Hindlimb muscle (tissue), 1 donor: ENCODE data around the gene STXBP6. TPM values are rescaled to one million over a fixed set of nuclear protein-coding genes. Genes with fewer than 3 reads are reported as not detected.
A peak's percentile ranks its signal among the peaks of the same experiment; 100 is the strongest.
"Not testable (repeated sequence)": the region's sequence is repeated elsewhere in the genome, so short reads cannot be mapped to it uniquely, and the experiment has no call there.

ENCODE experiments used
- DNase-seq: peaks from one replicate; pipeline ENCODE4 v3.0.0-alpha.2; 2013
- polyA plus RNA-seq: library from polyadenylated mRNA; unstranded; fragments of 120-200 nt; gene quantifications from one replicate; pipeline ENCODE4 v1.2.1, GENCODE V29; 2013; ENCODE audit not compliant: insufficient read length

The STXBP6 gene
- polyA plus RNA-seq, 1 donor: 24.9 TPM

DNA sequence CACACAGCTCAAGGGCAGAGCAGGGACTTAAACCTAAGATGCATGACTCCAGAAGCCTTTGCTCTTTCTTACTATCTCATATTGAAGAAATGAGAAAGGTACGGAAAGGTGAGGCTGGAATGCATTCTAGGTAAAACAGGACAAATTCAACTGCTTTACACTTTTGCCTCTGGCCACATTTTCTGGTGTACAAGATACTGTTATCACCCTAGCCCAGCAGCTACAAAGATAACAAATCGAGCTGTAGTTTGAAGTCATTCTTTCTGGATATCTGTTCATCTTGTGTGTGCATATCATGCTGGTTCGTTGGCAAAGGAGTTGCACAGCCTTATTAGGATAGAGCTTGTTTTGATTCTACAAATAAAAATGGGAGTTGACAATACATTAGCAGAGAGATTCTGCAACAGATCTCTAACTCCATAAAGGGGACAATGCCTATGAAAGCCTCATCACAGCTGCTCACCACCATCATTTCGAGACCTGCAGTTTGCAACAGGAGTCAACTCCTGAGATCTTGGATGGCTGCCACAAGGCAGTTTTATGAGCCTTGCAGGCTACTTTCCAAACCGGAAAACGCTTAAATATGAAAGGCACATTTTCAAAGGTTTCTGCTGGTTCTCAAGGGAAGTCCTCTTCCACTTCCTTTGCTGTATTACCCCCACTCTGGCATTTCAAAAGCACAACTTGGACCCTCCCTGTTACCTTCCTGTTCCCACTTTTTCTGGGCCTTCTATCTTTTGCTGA is 64.9 kb downstream of the STXBP6 start:
- DNase-seq: no peak

- DNase-seq: no peak
These were observed 67.3 kb downstream of the STXBP6 start for GRCh38 chr14:24982472-24983155.

GRCh38 chr14:24979725-24980239 is 70.2 kb downstream of the STXBP6 start:
- DNase-seq: no peak

GRCh38 chr14:24978862-24979724 is 70.9 kb downstream of the STXBP6 start:
- no peak for DNase-seq

DNA sequence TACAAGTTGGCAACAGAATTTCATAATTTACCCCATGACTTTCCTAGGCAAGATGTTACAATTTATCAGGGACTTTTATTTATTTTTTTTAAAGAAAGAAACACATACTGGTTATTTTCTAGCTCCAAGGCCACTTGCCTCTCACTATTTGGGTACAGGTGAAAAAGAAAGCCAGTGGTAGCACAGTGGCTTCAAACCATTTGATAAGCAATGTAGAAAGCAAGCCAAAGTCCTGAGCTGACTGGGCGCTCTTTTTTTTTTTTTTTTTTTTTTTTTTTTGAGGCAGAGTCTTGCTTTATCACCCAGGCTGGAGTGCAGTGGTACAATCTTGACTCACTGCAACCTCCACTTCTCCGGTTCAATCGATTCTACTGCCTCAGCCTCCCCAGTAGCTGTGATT is 73.3 kb downstream of the STXBP6 start:
- DNase-seq: no peak

DNA sequence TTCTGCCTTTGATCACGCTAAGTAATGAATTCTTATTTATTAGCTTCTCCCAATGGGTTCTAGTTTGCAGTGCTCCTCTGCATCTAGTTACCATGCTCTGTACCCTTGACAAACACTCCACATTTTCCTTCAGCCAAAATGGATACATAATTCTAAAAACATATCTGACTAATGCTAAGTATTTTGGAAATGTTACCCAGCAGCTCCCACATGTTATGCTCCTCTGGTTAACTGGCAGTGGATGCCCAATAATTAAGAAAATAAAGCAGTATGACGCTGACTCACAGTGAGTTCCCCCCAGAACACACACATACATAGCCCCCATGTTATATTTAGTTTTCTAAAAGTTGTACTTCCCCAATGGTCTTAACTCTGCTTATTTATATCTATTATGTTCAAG is 74.6 kb downstream of the STXBP6 start:
- no peak for DNase-seq

GRCh38 chr14:24974591-24975374 is 75.2 kb downstream of the STXBP6 start:
- no peak for DNase-seq

GRCh38 chr14:24972844-24973243 is 77.1 kb downstream of the STXBP6 start:
- DNase-seq: no peak

GRCh38 chr14:24971255-24971654 is 78.7 kb downstream of the STXBP6 start:
- no peak for DNase-seq

DNA sequence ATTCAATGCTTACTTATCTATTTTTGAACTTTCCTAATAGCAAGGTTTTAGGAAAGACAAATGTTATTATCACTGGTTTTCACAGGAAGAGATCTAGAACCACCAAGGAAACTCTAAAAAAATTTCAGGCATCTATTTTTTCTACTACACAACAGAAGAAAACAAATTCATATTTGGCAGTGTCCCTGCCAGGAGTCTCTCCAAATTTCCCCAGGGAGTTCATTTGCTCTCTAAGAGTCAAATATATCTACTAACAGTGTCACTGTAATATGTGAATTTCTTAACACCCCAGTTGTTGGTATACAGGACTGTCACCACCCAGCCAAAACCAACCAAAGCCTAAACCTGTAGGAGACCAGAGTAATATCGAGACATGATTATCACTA is 83.4 kb downstream of the STXBP6 start:
- no peak for DNase-seq

DNA sequence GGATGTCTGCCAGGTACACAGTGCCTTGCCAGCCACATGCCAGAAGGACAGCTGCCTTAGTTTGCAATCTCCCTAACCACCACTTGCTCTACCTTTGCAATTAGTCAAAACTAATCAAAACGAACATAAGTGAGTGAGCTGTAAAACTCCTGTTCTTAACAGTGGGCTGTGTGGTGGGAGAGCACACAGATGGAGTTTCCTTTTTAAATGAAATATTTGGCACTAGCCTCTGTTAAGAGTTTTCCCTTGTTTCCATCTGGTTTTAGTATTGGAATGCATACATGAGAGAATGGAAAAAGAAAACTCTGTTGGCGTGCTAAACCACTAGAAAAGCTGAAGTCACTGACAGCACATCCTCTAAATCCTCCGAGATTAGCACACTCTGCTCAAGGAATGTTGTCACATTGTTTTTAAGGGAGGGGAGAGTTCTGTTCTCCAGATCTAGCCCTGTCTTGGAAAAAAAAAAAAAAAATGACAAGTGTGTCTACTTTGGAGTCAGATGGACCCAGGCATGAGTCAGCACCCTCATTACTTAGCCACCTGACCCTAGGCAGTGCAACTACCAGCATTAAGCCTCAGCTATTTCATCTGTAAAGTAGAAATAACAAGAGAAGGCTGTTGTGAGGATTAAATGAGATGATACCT is 83.9 kb downstream of the STXBP6 start:
- DNase-seq: peak; percentile 85

DNA sequence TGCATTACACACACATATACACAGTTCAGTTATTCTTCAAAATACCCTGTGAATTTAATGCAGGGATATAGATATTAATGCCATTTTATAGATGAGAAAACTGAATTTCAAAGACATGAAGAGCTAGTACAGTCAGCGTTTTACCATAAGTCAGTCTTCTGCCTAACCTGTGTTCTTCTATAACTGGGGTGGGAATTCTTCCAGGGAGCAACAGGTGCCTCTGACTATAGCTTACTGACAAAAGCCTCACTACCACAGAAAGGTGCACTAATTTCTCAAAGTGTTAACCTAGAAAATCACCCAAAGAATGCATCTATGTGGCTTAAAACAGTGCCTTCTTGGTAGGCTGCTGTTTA is 84.4 kb downstream of the STXBP6 start:
- DNase-seq: no peak

DNA sequence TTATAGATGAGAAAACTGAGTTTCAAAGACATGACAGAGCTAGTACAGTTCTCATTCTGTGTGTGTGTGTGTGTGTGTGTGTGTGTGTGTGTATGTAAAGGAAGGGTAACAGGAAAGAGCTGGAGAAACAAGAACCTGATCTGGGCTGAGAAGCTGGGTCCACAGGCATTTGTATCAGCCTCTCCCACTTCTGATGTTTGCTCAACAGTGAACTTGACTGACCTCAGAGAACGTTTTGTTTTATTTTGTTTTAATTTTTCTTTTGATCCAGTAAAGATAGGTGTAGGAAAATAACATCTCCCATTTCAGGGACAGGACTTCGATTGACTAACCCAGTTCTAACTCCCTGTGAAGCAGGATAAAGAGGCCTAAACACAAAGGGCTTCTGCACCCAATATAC is 85.4 kb downstream of the STXBP6 start:
- DNase-seq: no peak

DNA sequence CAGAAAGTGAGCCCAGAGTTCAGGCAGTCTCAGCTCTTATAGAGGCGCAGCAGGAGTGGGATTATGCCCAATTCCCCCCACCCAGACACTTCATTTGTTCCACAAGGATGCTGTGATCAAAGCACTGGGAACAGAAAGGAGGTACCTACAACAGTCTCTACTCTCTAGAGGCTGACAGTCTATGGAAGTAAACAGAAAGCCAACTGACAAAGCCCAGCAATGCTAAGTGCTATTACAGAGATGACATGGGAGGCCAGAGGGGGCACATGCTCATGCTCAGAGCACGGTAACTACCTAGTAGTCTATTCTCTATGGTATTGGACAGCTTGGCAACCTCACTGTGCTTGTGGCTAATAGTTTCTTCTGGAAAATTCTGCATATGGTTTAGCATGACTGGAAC is 85.9 kb downstream of the STXBP6 start:
- no peak for DNase-seq

DNA sequence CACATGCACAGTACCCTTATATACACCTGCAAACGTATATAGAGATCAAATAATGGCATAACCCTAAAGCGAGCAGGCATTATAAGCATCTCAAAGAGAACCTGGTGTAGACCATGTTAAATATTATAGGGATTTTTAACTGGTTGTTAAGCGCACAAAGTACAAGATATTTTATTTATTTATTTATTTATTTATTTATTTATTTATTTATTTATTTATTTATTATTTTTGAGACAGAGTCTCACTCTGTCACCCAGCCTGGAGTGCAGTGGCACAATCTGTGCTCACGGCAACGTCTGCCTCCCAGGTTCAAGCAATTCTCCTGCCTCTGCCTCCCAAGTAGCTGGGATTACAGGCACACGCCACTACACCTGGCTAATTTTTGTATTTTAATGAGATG is 87.8 kb downstream of the STXBP6 start:
- not testable (repeated sequence) for DNase-seq

DNA sequence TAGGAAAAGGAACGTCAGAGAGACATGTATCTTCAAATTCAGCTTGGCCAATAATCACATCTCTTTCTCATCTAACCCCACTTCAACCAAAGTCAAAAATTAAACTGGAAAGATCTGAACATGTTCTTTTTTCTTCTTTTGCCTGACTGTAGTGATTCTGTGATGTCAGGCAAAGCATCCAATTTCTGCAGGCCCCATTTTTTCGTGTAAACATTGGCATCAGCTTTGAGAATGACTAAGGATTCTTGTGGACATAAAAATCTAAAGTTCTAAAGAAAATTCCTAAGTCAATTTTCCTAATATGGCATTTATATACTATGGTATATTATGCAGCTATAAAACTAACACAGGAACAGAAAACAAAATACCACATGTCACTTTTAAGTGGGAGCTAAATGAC is 89.1 kb downstream of the STXBP6 start:
- DNase-seq: no peak

- DNase-seq: peak; percentile 71
These were observed 90.1 kb downstream of the STXBP6 start for GRCh38 chr14:24959791-24960331.

DNA sequence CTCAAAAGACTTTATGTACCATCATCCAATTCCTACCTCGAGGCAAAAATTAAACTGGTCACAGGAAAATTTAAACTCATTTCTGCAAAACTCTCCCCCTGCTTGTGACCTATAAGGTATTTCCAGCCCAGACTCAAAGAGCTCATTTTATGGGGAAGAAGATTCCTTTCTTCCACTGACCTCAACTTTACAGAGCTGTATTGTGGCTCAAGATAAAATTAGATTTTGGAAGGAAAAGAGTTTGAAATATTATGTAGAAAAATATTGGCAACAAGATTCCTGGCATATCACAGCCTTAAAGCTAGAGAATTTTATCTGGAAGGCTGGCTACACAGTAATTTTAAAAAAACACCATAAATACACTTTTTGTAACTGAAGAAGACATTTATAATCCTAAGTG is 91.7 kb downstream of the STXBP6 start:
- no peak for DNase-seq

DNA sequence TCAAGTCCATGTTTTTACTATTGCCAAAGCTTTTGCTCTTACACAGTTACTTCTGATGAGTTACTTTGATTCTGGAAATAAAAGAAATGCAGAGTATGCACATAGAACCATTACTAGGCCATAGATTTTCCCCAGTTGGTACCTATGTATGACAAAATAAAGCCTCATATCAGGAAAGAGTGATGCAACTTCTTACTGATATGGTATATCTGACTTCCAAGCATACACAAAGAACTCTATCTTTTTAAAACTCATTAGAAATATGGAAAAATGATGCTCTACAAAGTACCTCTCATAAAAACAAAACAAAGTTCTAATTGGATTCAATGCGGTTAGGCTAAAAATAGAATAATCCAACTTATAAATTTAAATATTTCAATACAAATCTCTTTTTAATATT is 92.1 kb downstream of the STXBP6 start:
- DNase-seq: no peak

DNA sequence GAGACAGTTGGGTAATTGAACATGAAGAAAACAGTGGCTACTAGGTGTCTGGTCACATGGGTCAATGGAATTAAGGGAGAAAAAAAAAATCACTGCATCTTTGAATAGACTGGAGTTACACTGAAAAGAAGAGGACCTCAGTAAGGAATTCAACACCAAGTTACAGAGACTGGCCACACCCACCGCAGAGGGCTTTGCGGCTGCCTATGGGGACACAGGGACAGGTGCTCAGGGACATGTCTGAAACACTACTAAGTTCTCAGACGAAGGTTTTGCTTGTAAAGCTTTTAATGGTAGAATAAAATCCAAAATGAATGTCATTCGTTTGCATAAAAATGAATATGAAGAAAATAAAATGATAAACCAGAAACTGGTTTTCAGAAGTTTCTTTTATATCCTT is 93.8 kb downstream of the STXBP6 start:
- no peak for DNase-seq

GRCh38 chr14:24954700-24955037 is 95.3 kb downstream of the STXBP6 start:
- DNase-seq: no peak
